Measurements from ENCODE around the gene TNFSF12.
"Not testable (repeated sequence)": the region's sequence is repeated elsewhere in the genome, so short reads cannot be mapped to it uniquely, and the experiment has no call there.

Gene TNFSF12

GRCh38 chr17:7592422-7593021, 43.7 kb downstream of the TNFSF12 start:
- Histone ChIP-seq H3K27ac (no peak overlapping the region), H3K4me3 (ENCODE audit: low read depth, low read length) (no peak overlapping the region), H3K36me3 (replicated peaks) (peaks cover 74% of the 10 kb centered on the region), H3K27me3 (replicated peaks) (no peaks in the 10 kb centered on the region)
- DNase-seq, result no peak
- TF ChIP-seq CTCF (IDR thresholded peaks at IDR 0.05; ENCODE audit: low read depth, low read length, missing control alignments), result no peak
- in situ Hi-C loops (cut with HindIII; ENCODE audit: low pct_ligation_motif_present, low sequenced_read_pairs), result no loop called here

GRCh38 chr17:7593296-7593695, 44.4 kb downstream of the TNFSF12 start:
- H3K4me3 ChIP-seq (ENCODE audit: low read depth, low read length), result no peak overlapping the region
- H3K36me3 ChIP-seq (replicated peaks), result peaks cover 78% of the 10 kb centered on the region
- no peak for TF ChIP-seq CTCF (IDR thresholded peaks at IDR 0.05; ENCODE audit: low read depth, low read length, missing control alignments)
- no peak overlapping the region for H3K27ac ChIP-seq
- no peaks in the 10 kb centered on the region for H3K27me3 ChIP-seq (replicated peaks)
- in situ Hi-C loops (cut with HindIII; ENCODE audit: low pct_ligation_motif_present, low sequenced_read_pairs), result no loop called here
- DNase-seq, result no peak

GRCh38 chr17:7597561-7597960, 48.7 kb downstream of the TNFSF12 start:
- H3K27ac ChIP-seq; DNase-seq; H3K27me3 ChIP-seq (replicated peaks); H3K4me3 ChIP-seq (ENCODE audit: low read depth, low read length); in situ Hi-C loops (cut with HindIII; ENCODE audit: low pct_ligation_motif_present, low sequenced_read_pairs): not testable (repeated sequence)
- H3K36me3 ChIP-seq (replicated peaks), result peaks cover 85% of the 10 kb centered on the region

- no peak for DNase-seq
- in situ Hi-C loops (cut with HindIII; ENCODE audit: low pct_ligation_motif_present, low sequenced_read_pairs), result no loop called here
- peaks cover 30% of the 10 kb centered on the region for H3K36me3 ChIP-seq (replicated peaks)
Observed at GRCh38 chr17:7606280-7606679, 57.4 kb downstream of the TNFSF12 start.

More at GRCh38 chr17:7606280-7606679, 57.4 kb downstream of the TNFSF12 start:
- H3K4me3 ChIP-seq (ENCODE audit: low read depth, low read length), result no peak overlapping the region
- no peaks in the 10 kb centered on the region for H3K27me3 ChIP-seq (replicated peaks)
- no peak overlapping the region for H3K27ac ChIP-seq
- no peak for TF ChIP-seq CTCF (IDR thresholded peaks at IDR 0.05; ENCODE audit: low read depth, low read length, missing control alignments)

Data from brain microvascular endothelial cell (primary cell).